IMR-90 (cell line): ENCODE measurements around the gene GSN. TPM values are rescaled to one million over a fixed set of nuclear protein-coding genes. Genes with fewer than 3 reads are reported as not detected.
A peak's percentile ranks its signal among the peaks of the same experiment; 100 is the strongest.

Experiments
- ATAC-seq: fragments of 200-7000 bp; cut with Tn5 transposase; 2 replicates; pipeline ENCODE4 v1.9.1; 2020; ENCODE audit warnings: low read depth, mild to moderate bottlenecking, moderate library complexity
- BruUV-seq: library from RNA; stranded (reverse); fragments of 400-500 nt; replicated peaks from 2 replicates; lab custom pipeline; 2021; lab: Mats Ljungman, UMichigan
- CTCF ChIA-PET: fragments of 300-600 bp; formaldehyde crosslinking; extraction: SDS; loops from one replicate; lab custom pipeline; 2021; ENCODE audit warnings: antibody characterized with exemption; lab: Yijun Ruan, JAX
- POLR2A ChIA-PET: fragments of 300-600 bp; sonication (Branson Sonifier 250); formaldehyde crosslinking; loops from one replicate; lab custom pipeline; 2022; ENCODE audit warnings: antibody characterized with exemption; ENCODE audit not compliant: unreplicated experiment; lab: Charles Lee
- DNase-seq: peaks from one replicate; pipeline ENCODE4 v3.0.0; 2013
- H2AFZ ChIP-seq: replicated peaks from 2 replicates; pipeline ENCODE3; 2013; ENCODE audit warnings: low read length, mild to moderate bottlenecking; ENCODE audit not compliant: poor library complexity
- H2AK5ac ChIP-seq: 2 replicates; pipeline ENCODE4 v1.6.1; 2013; ENCODE audit warnings: low read depth, low read length, inconsistent platforms
- H2AK9ac ChIP-seq: replicated peaks from 2 replicates; pipeline ENCODE3; 2013; ENCODE audit warnings: mild to moderate bottlenecking, low read depth, low read length, moderate library complexity; ENCODE audit not compliant: poor library complexity
- H2BK120ac ChIP-seq: 2 replicates; pipeline ENCODE4 v1.6.1; 2013; ENCODE audit warnings: low read depth, low read length, inconsistent platforms
- H2BK15ac ChIP-seq: 3 replicates; pipeline ENCODE4 v1.6.1; 2013; ENCODE audit warnings: low read depth, low read length, inconsistent platforms
- H2BK20ac ChIP-seq: 2 replicates; pipeline ENCODE4 v1.6.1; 2013; ENCODE audit warnings: low read depth, mild to moderate bottlenecking, inconsistent platforms, low read length, moderate library complexity
- H2BK5ac ChIP-seq: 2 replicates; pipeline ENCODE4 v1.6.1; 2013; ENCODE audit warnings: mild to moderate bottlenecking, low read depth, low read length, inconsistent platforms; ENCODE audit not compliant: poor library complexity, severe bottlenecking
- H3K14ac ChIP-seq: replicated peaks from 2 replicates; pipeline ENCODE4 v1.6.1; 2013; ENCODE audit warnings: low read depth, low read length, inconsistent platforms
- H3K18ac ChIP-seq: 2 replicates; pipeline ENCODE4 v1.6.1; 2013; ENCODE audit warnings: low read depth, low read length, control low read depth
- H3K23ac ChIP-seq: 2 replicates; pipeline ENCODE4 v1.6.1; 2013; ENCODE audit warnings: low read depth, low read length, inconsistent platforms
- H3K27ac ChIP-seq: 2 replicates; pipeline ENCODE4 v1.5.1; 2013; ENCODE audit warnings: mild to moderate bottlenecking, control low read depth, low read length; ENCODE audit not compliant: insufficient read depth
- H3K27me3 ChIP-seq: 2 replicates; pipeline ENCODE4 v1.6.1; 2013; ENCODE audit warnings: low read length; ENCODE audit not compliant: control insufficient read depth, insufficient read depth
- H3K36me3 ChIP-seq: 2 replicates; pipeline ENCODE4 v1.6.1; 2013; ENCODE audit warnings: low read length, mixed read lengths; ENCODE audit not compliant: control insufficient read depth, insufficient read depth
- H3K4ac ChIP-seq: 2 replicates; pipeline ENCODE4 v1.6.1; 2013; ENCODE audit warnings: low read depth, low read length, inconsistent platforms
- H3K4me1 ChIP-seq: 2 replicates; pipeline ENCODE4 v1.6.1; 2013; ENCODE audit warnings: low read length, mixed read lengths; ENCODE audit not compliant: control insufficient read depth, insufficient read depth
- H3K4me2 ChIP-seq: 2 replicates; pipeline ENCODE4 v1.6.1; 2013; ENCODE audit warnings: low read depth, mild to moderate bottlenecking, control low read depth, low read length, moderate library complexity
- H3K4me3 ChIP-seq: 2 replicates; pipeline ENCODE4 v1.5.1; 2013; ENCODE audit warnings: low read depth, mild to moderate bottlenecking, control low read depth, low read length, moderate library complexity; ENCODE audit not compliant: insufficient read depth
- H3K56ac ChIP-seq: 2 replicates; pipeline ENCODE4 v1.6.1; 2013; ENCODE audit warnings: low read length, inconsistent platforms; ENCODE audit not compliant: insufficient read depth; ENCODE audit errors: extremely low read depth
- H3K79me1 ChIP-seq, 2 experiments: 2 replicates each; pipeline ENCODE4 v1.6.1; 2013; ENCODE audit warnings: low read length in 2 of 2, inconsistent platforms in 1 of 2, low read depth in 1 of 2
- H3K9ac ChIP-seq: 2 replicates; pipeline ENCODE4 v1.6.1; 2013; ENCODE audit warnings: low read depth, low read length, control low read depth
- H3K9me1 ChIP-seq: 2 replicates; pipeline ENCODE4 v1.6.1; 2013; ENCODE audit warnings: low read length, inconsistent platforms; ENCODE audit not compliant: insufficient read depth
- H3K9me3 ChIP-seq: 2 replicates; pipeline ENCODE4 v1.6.1; 2013; ENCODE audit warnings: low read length; ENCODE audit not compliant: control insufficient read depth, insufficient read depth
- H4K20me1 ChIP-seq: 2 replicates; pipeline ENCODE4 v1.6.1; 2013; ENCODE audit warnings: low read length, inconsistent platforms; ENCODE audit not compliant: insufficient read depth
- H4K5ac ChIP-seq: 2 replicates; pipeline ENCODE4 v1.6.1; 2013; ENCODE audit warnings: mild to moderate bottlenecking, low read depth, low read length, control low read depth
- H4K8ac ChIP-seq, 2 experiments: 2 replicates each; pipeline ENCODE4 v1.6.1; 2013; ENCODE audit warnings: low read depth in 2 of 2, low read length in 2 of 2, control low read depth in 1 of 2, inconsistent platforms in 1 of 2
- H4K91ac ChIP-seq: 2 replicates; pipeline ENCODE4 v1.6.1; 2013; ENCODE audit warnings: low read depth, low read length, inconsistent platforms; ENCODE audit not compliant: insufficient read depth
- CHD1 ChIP-seq: IDR thresholded peaks from 2 replicates; pipeline ENCODE4 v1.6.1; 2012; ENCODE audit warnings: low read depth, low read length, improper control_type of control experiment
- ELK1 ChIP-seq: fragments of 150-350 bp; IDR thresholded peaks from 2 replicates; pipeline ENCODE4 v1.6.1; 2016; ENCODE audit warnings: low read depth, mild to moderate bottlenecking, low read length, moderate library complexity, borderline replicate concordance
- MAFK ChIP-seq: IDR thresholded peaks from 2 replicates; pipeline ENCODE4 v1.6.1; 2012; ENCODE audit warnings: low read depth, low read length, improper control_type of control experiment
- POLR2A ChIP-seq: IDR thresholded peaks from 2 replicates; pipeline ENCODE4 v1.6.1; 2012; ENCODE audit warnings: mild to moderate bottlenecking, low read depth, low read length
- USF2 ChIP-seq: fragments of 150-350 bp; IDR thresholded peaks from 2 replicates; pipeline ENCODE4 v1.6.1; 2017; ENCODE audit warnings: mild to moderate bottlenecking, antibody characterized with exemption, low read length, low read depth
- WGBS, 2 experiments: methylation state at CpG; one replicate each; pipeline versions ENCODE4 v1.1.5 to v1.1.7; 2013; ENCODE audit warnings: missing lambda C conversion rate in 2 of 2; ENCODE audit not compliant: insufficient read length in 1 of 2; ENCODE audit errors: extremely low coverage in 2 of 2; 5-methylcytosine and 5-hydroxymethylcytosine counted together
- dilution Hi-C: fragments of 300-500 bp; cut with HindIII; formaldehyde crosslinking; loops from one replicate; pipeline ENCODE4 v1.14.3; 2018; ENCODE audit warnings: low sequenced_read_pairs; ENCODE audit not compliant: unreplicated experiment
- in situ Hi-C: fragments of 300-500 bp; cut with MboI; formaldehyde crosslinking; loops from 3 replicates; pipeline ENCODE4 v1.14.3; 2019; ENCODE audit warnings: low sequenced_read_pairs, inconsistent platforms, mixed read lengths
- intact Hi-C: fragments of 100-400 bp; cut with micrococcal nuclease; formaldehyde crosslinking; loops from 2 replicates; pipeline ENCODE4 v1.10.0; 2022
- polyA plus RNA-seq, 3 experiments: library from polyadenylated mRNA; depleted of rRNA; stranded (reverse); fragments of >200 nt; gene quantifications; 2 replicates each; pipeline ENCODE4 v1.2.3, GENCODE V29; 2012; ENCODE audit warnings: low replicate concordance in 1 of 3
- total RNA-seq: library from RNA; depleted of rRNA; stranded (reverse); fragments of >200 nt; gene quantifications from 2 replicates; pipeline ENCODE4 v1.2.3, GENCODE V29; 2012

The GSN gene
- total and polyA plus RNA-seq, 2 of the 4 experiments (the other 2 are of a cell fraction) = 495 to 547 TPM

- peak overlapping the region; percentile 48; the same call in 1 of the 2 replicates for H2AK5ac ChIP-seq
- ATAC-seq (no peak), DNase-seq (no peak)
- WGBS, 2 experiments = 82% methylated on average over 2 of the region's 3 CpGs; no CpG with 5 or more reads in 1 of the 2 experiments
- H3K23ac ChIP-seq = no peak overlapping the region
- no peaks in the 10 kb centered on the region for H3K9me3 ChIP-seq
- 0 out of 2 replicates have a peak overlapping the region, but pooled peaks have one; percentile 37 for H3K14ac ChIP-seq
- ChIA-PET CTCF (interaction anchor here (0.6 kb wide), 1 partner anchor 286 kb away, joined by 3 read pairs; no protein-coding TSS in a partner anchor), POLR2A (no interaction called here)
- in situ Hi-C loops = no loop called here
- H3K36me3 ChIP-seq = no peaks in the 10 kb centered on the region
- H3K4ac ChIP-seq = no peak overlapping the region
- H3K4me3 ChIP-seq = no peak overlapping the region
- H3K18ac ChIP-seq = no peak overlapping the region
- no peak overlapping the region for H2BK15ac ChIP-seq
- BruUV-seq = no TSS peak
- no peak overlapping the region for H2BK5ac ChIP-seq
- no peak overlapping the region for H2BK120ac ChIP-seq
- H2BK20ac ChIP-seq = no peak overlapping the region
- no peaks in the 10 kb centered on the region for H3K79me1 ChIP-seq
- no peak overlapping the region for H4K8ac ChIP-seq
- no peak overlapping the region for H3K56ac ChIP-seq
- peaks cover 3% of the 10 kb centered on the region; the same call in 1 of the 2 replicates for H3K4me1 ChIP-seq
- TF ChIP-seq USF2 (peak; percentile 75), CHD1 (no peak), ELK1 (no peak), POLR2A (no peak), MAFK (no peak)
- no peak overlapping the region for H2AFZ ChIP-seq
- H4K91ac ChIP-seq = no peak overlapping the region
- no peak overlapping the region for H2AK9ac ChIP-seq
- dilution Hi-C loops = no loop called here
- no peaks in the 10 kb centered on the region for H3K27me3 ChIP-seq
- H4K5ac ChIP-seq = no peak overlapping the region
- H3K27ac ChIP-seq = no peak overlapping the region
- intact Hi-C loops = no loop called here
- H3K9ac ChIP-seq = no peak overlapping the region
- peaks cover 7% of the 10 kb centered on the region; the same call in 1 of the 2 replicates for H3K9me1 ChIP-seq
- H4K20me1 ChIP-seq = no peaks in the 10 kb centered on the region
- H3K4me2 ChIP-seq = no peak overlapping the region
Observed at GRCh38 chr9:121249563-121249962, 18.4 kb upstream of the GSN start.
